Caco-2 (cell line): Measurements from ENCODE around the gene COPZ1. TPM values are rescaled to one million over a fixed set of nuclear protein-coding genes. Genes with fewer than 3 reads are reported as not detected.

ENCODE experiments used
- BruUV-seq: library from RNA; stranded (reverse); fragments of 400-500 nt; replicated peaks from 2 replicates; lab custom pipeline; 2021; lab: Mats Ljungman, UMichigan
- CTCF ChIA-PET: fragments of 300-600 bp; sonication (Branson Sonifier 250); formaldehyde crosslinking; loops from one replicate; lab custom pipeline; 2022; ENCODE audit warnings: antibody characterized with exemption; lab: Charles Lee
- POLR2A ChIA-PET: fragments of 300-600 bp; sonication (Branson Sonifier 250); formaldehyde crosslinking; loops from one replicate; lab custom pipeline; 2022; ENCODE audit warnings: antibody characterized with exemption; lab: Charles Lee
- DNase-seq, 2 experiments: peaks; one replicate each; pipeline versions ENCODE4 v3.0.0 to v3.0.0-alpha.2; 2020 to 2022
- H3K27me3 ChIP-seq: replicated peaks from 2 replicates; pipeline ENCODE4 v1.6.0; 2011; ENCODE audit warnings: low read length; ENCODE audit not compliant: control insufficient read depth, insufficient read depth
- H3K36me3 ChIP-seq: 2 replicates; pipeline ENCODE4 v1.5.1; 2011; ENCODE audit warnings: low read length; ENCODE audit not compliant: control insufficient read depth, insufficient read depth
- H3K4me1 ChIP-seq: fragments of 250-450 bp; sonication (Bioruptor Pico); 2 replicates; pipeline ENCODE4 v1.5.1; 2020; ENCODE audit warnings: mild to moderate bottlenecking
- H3K4me3 ChIP-seq: 2 replicates; pipeline ENCODE4 v1.5.1; 2011; ENCODE audit warnings: low read depth, mild to moderate bottlenecking, control low read depth, low read length
- H3K9me3 ChIP-seq: fragments of 250-450 bp; sonication (Bioruptor Pico); 2 replicates; pipeline ENCODE4 v1.5.1; 2020; ENCODE audit warnings: mild to moderate bottlenecking, moderate library complexity
- H3K27ac Mint-ChIP-seq: one replicate; pipeline ENCODE4 v1.8.0; 2022; ENCODE audit warnings: mixed read lengths; ENCODE audit not compliant: unreplicated experiment
- H3K27me3 Mint-ChIP-seq: one replicate; pipeline ENCODE4 v1.8.0; 2022; ENCODE audit warnings: mixed read lengths; ENCODE audit not compliant: insufficient read depth, unreplicated experiment
- H3K36me3 Mint-ChIP-seq: one replicate; pipeline ENCODE4 v1.8.0; 2022; ENCODE audit warnings: mild to moderate bottlenecking, mixed read lengths; ENCODE audit not compliant: insufficient read depth, unreplicated experiment
- H3K4me1 Mint-ChIP-seq: one replicate; pipeline ENCODE4 v1.8.0; 2022; ENCODE audit warnings: low read depth, mixed read lengths; ENCODE audit not compliant: unreplicated experiment
- H3K4me3 Mint-ChIP-seq: one replicate; pipeline ENCODE4 v1.8.0; 2022; ENCODE audit warnings: mild to moderate bottlenecking, moderate library complexity, mixed read lengths; ENCODE audit not compliant: unreplicated experiment
- H3K9me3 Mint-ChIP-seq: one replicate; pipeline ENCODE4 v1.8.0; 2022; ENCODE audit warnings: mixed read lengths; ENCODE audit not compliant: unreplicated experiment
- intact Hi-C: fragments of 100-400 bp; cut with micrococcal nuclease; formaldehyde crosslinking; loops from one replicate; pipeline ENCODE4 v1.10.0; 2022; ENCODE audit not compliant: unreplicated experiment
- total RNA-seq: library from RNA; stranded (reverse); gene quantifications from 2 replicates; pipeline ENCODE4 v1.2.3, GENCODE V29; 2022
- TF ChIP-seq, protein P1 (sequence below), 2 experiments: fragments of 200-600 bp in 1 of 2; IDR thresholded peaks; 1 replicate in 1 of 2; 2 replicates in 1 of 2; pipeline versions ENCODE4 v1.5.1 to v1.8.0; 2011 to 2022; ENCODE audit warnings: antibody characterized with exemption in 1 of 2, control low read depth in 1 of 2, inconsistent platforms in 1 of 2, low read depth in 1 of 2, low read length in 1 of 2, mild to moderate bottlenecking in 1 of 2, moderate library complexity in 1 of 2; ENCODE audit not compliant: insufficient read depth in 1 of 2, severe bottlenecking in 1 of 2, unreplicated experiment in 1 of 2

COPZ1 gene
- total RNA-seq, 1 experiment from 2014 or later: 129 TPM

DNA sequence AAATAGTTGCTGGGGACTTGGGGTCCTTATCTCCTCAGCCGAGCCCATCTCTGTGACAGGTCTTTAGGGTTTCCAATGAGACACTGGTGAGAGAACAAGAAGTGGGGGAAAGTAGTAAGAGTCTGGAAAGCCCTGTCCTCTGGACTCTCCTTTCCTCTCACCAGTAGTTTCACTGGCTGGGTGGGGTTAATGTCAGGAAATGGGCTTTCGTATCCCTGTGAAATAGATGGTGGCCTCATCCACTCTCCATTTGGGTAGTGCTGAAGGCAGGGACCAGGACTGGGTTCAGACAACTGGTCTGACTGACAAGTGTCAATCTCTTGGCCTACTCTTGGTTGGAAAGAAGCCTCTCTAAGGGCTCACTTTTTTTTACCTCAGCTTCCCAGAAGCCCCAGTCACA, 52.1 kb downstream of the COPZ1 start:
- ChIA-PET CTCF (no interaction called here), POLR2A (no interaction called here)
- BruUV-seq: no TSS peak
- Mint-ChIP-seq H3K27ac (no peak overlapping the region), H3K27me3 (no peaks in the 10 kb centered on the region), H3K4me3 (peak overlapping the region; percentile 32), H3K9me3 (no peaks in the 10 kb centered on the region), H3K36me3 (peaks cover 4% of the 10 kb centered on the region), H3K4me1 (no peaks in the 10 kb centered on the region)
- H3K4me1 ChIP-seq: no peaks in the 10 kb centered on the region
- intact Hi-C loops: no loop called here
- TF ChIP-seq, protein P1, sequence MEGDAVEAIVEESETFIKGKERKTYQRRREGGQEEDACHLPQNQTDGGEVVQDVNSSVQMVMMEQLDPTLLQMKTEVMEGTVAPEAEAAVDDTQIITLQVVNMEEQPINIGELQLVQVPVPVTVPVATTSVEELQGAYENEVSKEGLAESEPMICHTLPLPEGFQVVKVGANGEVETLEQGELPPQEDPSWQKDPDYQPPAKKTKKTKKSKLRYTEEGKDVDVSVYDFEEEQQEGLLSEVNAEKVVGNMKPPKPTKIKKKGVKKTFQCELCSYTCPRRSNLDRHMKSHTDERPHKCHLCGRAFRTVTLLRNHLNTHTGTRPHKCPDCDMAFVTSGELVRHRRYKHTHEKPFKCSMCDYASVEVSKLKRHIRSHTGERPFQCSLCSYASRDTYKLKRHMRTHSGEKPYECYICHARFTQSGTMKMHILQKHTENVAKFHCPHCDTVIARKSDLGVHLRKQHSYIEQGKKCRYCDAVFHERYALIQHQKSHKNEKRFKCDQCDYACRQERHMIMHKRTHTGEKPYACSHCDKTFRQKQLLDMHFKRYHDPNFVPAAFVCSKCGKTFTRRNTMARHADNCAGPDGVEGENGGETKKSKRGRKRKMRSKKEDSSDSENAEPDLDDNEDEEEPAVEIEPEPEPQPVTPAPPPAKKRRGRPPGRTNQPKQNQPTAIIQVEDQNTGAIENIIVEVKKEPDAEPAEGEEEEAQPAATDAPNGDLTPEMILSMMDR (IDR thresholded peaks at IDR 0.05; ENCODE audit: insufficient read depth in 1 of 2, low read depth in 1 of 2, low read length in 1 of 2, severe bottlenecking in 1 of 2, unreplicated experiment in 1 of 2): no peak
- H3K27me3 ChIP-seq: no peaks in the 10 kb centered on the region
- DNase-seq: no peak
- H3K36me3 ChIP-seq: no peaks in the 10 kb centered on the region
- H3K4me3 ChIP-seq: no peak overlapping the region
- no peaks in the 10 kb centered on the region for H3K9me3 ChIP-seq

DNA sequence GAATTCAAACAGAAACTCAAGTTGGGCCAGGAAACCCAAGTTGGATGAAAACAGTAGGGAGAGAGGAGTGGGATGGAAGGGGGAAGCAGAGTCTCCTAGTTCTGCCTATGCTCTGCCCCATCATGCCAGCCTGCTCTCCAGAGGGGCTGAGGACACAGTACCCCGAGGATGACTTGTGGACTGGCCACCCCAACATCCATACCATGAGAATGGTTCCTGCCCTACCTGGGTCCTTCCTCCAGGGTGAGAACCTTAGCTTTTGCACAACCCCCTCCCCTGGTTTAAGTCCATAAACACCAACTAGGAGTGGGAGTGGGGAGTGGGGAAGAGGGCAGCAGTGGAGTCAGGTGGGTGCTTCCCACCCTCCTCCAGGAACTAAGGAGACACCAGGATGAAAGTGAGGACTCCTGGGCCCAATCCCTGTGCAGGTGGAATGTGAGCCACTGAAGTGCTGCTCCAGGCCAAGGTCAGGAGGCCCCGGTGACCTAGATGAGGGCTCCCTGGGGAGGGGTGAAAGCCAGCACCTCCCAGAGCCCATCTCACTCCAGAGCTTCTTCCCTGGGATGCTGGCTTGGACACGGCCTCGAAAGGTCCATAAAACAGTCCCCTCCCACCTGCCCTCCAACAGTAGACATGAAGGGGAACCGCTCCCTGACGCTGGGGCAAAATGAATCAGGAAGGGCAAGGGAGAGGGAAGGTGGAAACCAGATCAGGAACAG, 53.0 kb downstream of the COPZ1 start:
- no peaks in the 10 kb centered on the region for H3K4me1 Mint-ChIP-seq
- H3K4me3 Mint-ChIP-seq: peak overlapping the region; percentile 81
- no peaks in the 10 kb centered on the region for H3K9me3 Mint-ChIP-seq
- Histone ChIP-seq H3K27me3 (no peaks in the 10 kb centered on the region), H3K4me3 (no peak overlapping the region), H3K9me3 (no peaks in the 10 kb centered on the region), H3K36me3 (no peaks in the 10 kb centered on the region), H3K4me1 (no peaks in the 10 kb centered on the region)
- intact Hi-C loops: no loop called here
- DNase-seq: no peak
- no peaks in the 10 kb centered on the region for H3K27me3 Mint-ChIP-seq
- H3K36me3 Mint-ChIP-seq: no peaks in the 10 kb centered on the region
- ChIA-PET CTCF (interaction anchor here (1.7 to 2.9 kb wide), 3 partner anchors 10 to 163 kb away, joined by 6 to 28 read pairs (median 18); partner anchors contain the start of gene COPZ1), POLR2A (interaction anchor here (0.5 kb wide), 1 partner anchor 10 kb away, joined by 4 read pairs; no protein-coding TSS in a partner anchor)
- TF ChIP-seq, protein P1 (IDR thresholded peaks at IDR 0.05; ENCODE audit: insufficient read depth in 1 of 2, low read depth in 1 of 2, low read length in 1 of 2, severe bottlenecking in 1 of 2, unreplicated experiment in 1 of 2): no peak
- H3K27ac Mint-ChIP-seq: no peak overlapping the region
- BruUV-seq: TSS peak; percentile 26

DNA sequence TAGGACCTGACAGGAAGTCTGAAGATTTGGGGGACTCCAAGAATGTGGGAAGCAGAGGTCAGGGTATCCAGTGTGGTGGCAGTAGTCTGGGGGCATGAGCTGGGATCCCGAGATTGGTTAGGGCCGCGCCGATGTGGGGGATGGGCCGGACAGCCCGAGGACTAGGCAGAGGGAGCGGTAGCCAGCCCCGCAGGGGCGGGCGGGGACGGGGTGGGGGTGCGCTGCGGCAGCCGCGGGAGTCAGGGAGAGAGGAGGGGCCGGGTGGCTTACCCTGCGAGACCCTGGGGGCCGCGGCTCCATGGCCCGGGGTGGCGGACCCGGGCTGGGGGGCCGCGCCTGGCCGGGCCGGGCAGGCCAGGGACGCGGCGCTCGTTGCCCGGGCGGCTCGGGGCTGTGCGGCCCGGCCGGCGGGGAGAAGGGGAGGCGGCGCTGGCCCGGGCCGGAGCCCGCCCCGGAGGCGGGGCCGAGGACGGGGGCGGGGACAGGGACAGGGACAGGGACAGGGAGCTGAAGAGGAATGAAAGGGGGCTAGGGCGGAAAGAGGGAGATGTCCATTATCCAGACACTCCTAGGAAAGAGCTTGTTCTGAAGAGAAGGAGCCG, 54.0 kb downstream of the COPZ1 start:
- BruUV-seq: no TSS peak
- Mint-ChIP-seq H3K4me1 (no peaks in the 10 kb centered on the region), H3K9me3 (no peaks in the 10 kb centered on the region), H3K27me3 (no peaks in the 10 kb centered on the region), H3K27ac (no peak overlapping the region), H3K4me3 (peak overlapping the region; percentile 81), H3K36me3 (peaks cover 4% of the 10 kb centered on the region)
- peak; percentile 65 to 83 for DNase-seq
- Histone ChIP-seq H3K27me3 (no peaks in the 10 kb centered on the region), H3K4me1 (no peaks in the 10 kb centered on the region), H3K9me3 (no peaks in the 10 kb centered on the region), H3K4me3 (peak overlapping the region; percentile 39), H3K36me3 (no peaks in the 10 kb centered on the region)
- ChIA-PET CTCF (interaction anchor here (0.6 to 2.9 kb wide), 22 partner anchors 8 to 164 kb away, joined by 3 to 28 read pairs (median 5); partner anchors contain the start of genes CBX5, COPZ1 and HNRNPA1), POLR2A (interaction anchor here (0.6 to 1.6 kb wide), 2 partner anchors 99 to 343 kb away, joined by 3 to 8 read pairs; partner anchors contain the start of genes CBX5 and HNRNPA1)
- intact Hi-C loops: loop anchor here (1.0 kb wide), 2 partner anchors 8 to 12 kb away; no protein-coding TSS in a partner anchor
- TF ChIP-seq, protein P1 (IDR thresholded peaks at IDR 0.05; ENCODE audit: insufficient read depth in 1 of 2, low read depth in 1 of 2, low read length in 1 of 2, severe bottlenecking in 1 of 2, unreplicated experiment in 1 of 2): no peak
